ENCODE measurements around the gene EXOC4. TPM values are rescaled to one million over a fixed set of nuclear protein-coding genes. Genes with fewer than 3 reads are reported as not detected.

The EXOC4 gene
- total and polyA plus RNA-seq, 2 of the 8 experiments (the other 6 are each of a cell fraction or from before 2014, with no cell fraction given) = 27.0 to 67.3 TPM

DNA sequence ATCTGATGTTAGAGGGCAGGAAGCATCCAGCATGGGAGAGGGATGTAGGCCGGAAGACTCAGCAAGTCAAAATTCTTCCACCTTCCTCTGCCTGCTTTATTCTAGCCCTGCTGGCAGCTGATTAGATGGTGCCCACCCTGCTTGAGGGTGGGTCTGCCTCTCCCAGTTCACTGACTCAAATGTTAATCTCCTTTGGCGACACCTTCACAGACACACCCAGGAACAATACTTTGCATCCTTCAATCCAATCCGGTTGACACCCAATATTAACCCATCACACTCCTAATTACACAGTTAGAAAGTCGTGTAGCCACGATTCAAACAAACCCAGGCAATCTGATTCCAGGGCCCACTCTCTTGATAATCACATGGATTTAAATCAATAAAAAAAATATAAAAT is 440.4 kb downstream of the EXOC4 start (continued):
- TF ChIP-seq YY1 (IDR thresholded peaks at IDR 0.05; ENCODE audit: low read depth, low read length) = no peak

DNA sequence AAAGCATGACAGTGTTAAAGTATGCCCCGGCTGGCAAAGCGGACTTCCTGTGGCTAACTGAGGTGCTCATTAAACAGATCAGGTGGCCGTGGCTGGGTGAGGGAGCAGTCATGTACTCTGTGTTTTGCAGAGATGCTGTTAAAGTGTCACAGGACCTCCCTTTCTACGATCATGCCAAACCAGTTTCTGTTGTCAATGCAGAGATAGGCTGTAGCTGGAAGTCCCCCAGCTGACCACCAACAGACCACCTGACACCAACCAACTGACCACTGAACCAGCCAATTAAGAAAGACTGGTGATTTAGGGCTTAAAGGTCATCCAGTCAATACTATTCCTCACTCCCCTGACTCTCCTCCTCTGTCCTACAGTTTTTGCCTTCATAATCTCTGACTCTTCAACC is 443.2 kb downstream of the EXOC4 start:
- Histone ChIP-seq H3K9ac (replicated peaks in 1 of 4; ENCODE audit: extremely low read depth in 1 of 4, low read depth in 3 of 4, low read length in 3 of 4) (no peak overlapping the region), H4K91ac (replicated peaks; ENCODE audit: insufficient read length, low read length) (no peak overlapping the region), H4K20me1 (replicated peaks in 1 of 2; ENCODE audit: control insufficient read depth in 1 of 2, insufficient read depth in 2 of 2, low read length in 2 of 2) (no peaks in the 10 kb centered on the region), H3K79me1 (ENCODE audit: low read depth, low read length) (no peaks in the 10 kb centered on the region), H3K27me3 (replicated peaks in 1 of 4; ENCODE audit: control insufficient read depth in 3 of 4, extremely low read depth in 1 of 4, insufficient read depth in 3 of 4, low read length in 3 of 4) (no peaks in the 10 kb centered on the region), H2AFZ (ENCODE audit: low read length) (no peak overlapping the region), H2BK5ac (ENCODE audit: low read depth, low read length) (no peak overlapping the region), H3K23me2 (ENCODE audit: low read depth, low read length) (no peaks in the 10 kb centered on the region), H3K56ac (replicated peaks; ENCODE audit: insufficient read length, low read depth, low read length) (no peak overlapping the region), H3K27ac (ENCODE audit: low read depth, low read length) (no peak overlapping the region), H3K4ac (replicated peaks; ENCODE audit: insufficient read length, low read depth, low read length) (no peak overlapping the region), H2BK20ac (ENCODE audit: low read length) (no peak overlapping the region), H2BK120ac (replicated peaks; ENCODE audit: low read depth, low read length) (no peak overlapping the region), H3K79me2 (ENCODE audit: control insufficient read depth in 1 of 2, insufficient read depth in 2 of 2, low read length in 2 of 2) (no peaks in the 10 kb centered on the region), H4K8ac (ENCODE audit: extremely low read depth, insufficient read depth, low read length) (no peak overlapping the region), H3K14ac (ENCODE audit: insufficient read length) (no peak overlapping the region), H3K4me2 (ENCODE audit: insufficient read depth in 1 of 2, low read depth in 2 of 2, low read length in 2 of 2) (no peak overlapping the region), H2BK15ac (ENCODE audit: low read length) (no peak overlapping the region), H3K4me3 (ENCODE audit: extremely low read depth in 1 of 4, insufficient read depth in 2 of 4, low read depth in 3 of 4, low read length in 4 of 4) (no peak overlapping the region), H3K9me3 (ENCODE audit: insufficient read depth in 2 of 2, low read depth in 1 of 2, low read length in 1 of 2) (no peaks in the 10 kb centered on the region), H2BK12ac (ENCODE audit: low read depth, low read length) (no peak overlapping the region), H3K23ac (ENCODE audit: insufficient read length) (no peak overlapping the region), H4K5ac (ENCODE audit: insufficient read length, low read depth, low read length) (no peak overlapping the region), H3K18ac (ENCODE audit: extremely low read depth, low read length) (no peak overlapping the region), H3K36me3 (ENCODE audit: control insufficient read depth in 2 of 4, insufficient read depth in 4 of 4, low read length in 3 of 4) (no peaks in the 10 kb centered on the region), H2AK5ac (ENCODE audit: low read depth, low read length) (no peak overlapping the region), H3K4me1 (replicated peaks in 1 of 4; ENCODE audit: control insufficient read depth in 3 of 4, insufficient read depth in 4 of 4, low read length in 3 of 4) (peaks cover 0 to 4% (median 0%) of the 10 kb centered on the region in 4 experiments; a peak in 1 of 7 replicates)
- ChIA-PET CTCF (ENCODE audit: partially characterized antibody) (no interaction called here), POLR2A (ENCODE audit: partially characterized antibody) (no interaction called here)
- WGBS, 2 experiments (ENCODE audit: extremely low coverage in 1 of 2, insufficient coverage in 1 of 2, insufficient read length in 1 of 2, insufficient replicate concordance in 2 of 2, low coverage in 1 of 2, low lambda C conversion rate in 2 of 2, missing lambda C conversion rate in 1 of 2) = 91% methylated on average over 4 of the region's 4 CpGs; no CpG with 5 or more reads in 1 of the 2 experiments
- FAIRE-seq = no peak
- no peak for DNase-seq (ENCODE audit: low read depth in 1 of 2, low spot score in 2 of 2)
- TF ChIP-seq CREB1 (IDR thresholded peaks at IDR 0.05) (no peak), NRF1 (IDR thresholded peaks at IDR 0.05; ENCODE audit: low read depth, low read length) (no peak), POLR2A (IDR thresholded peaks at IDR 0.05; ENCODE audit: control extremely low read depth in 1 of 2, low read depth in 2 of 2, low read length in 2 of 2) (no peak), CEBPB (IDR thresholded peaks at IDR 0.05; ENCODE audit: low read depth, low read length) (no peak), POLR2AphosphoS5 (IDR thresholded peaks at IDR 0.05; ENCODE audit: low read depth, low read length) (no peak), TAF7 (optimal IDR thresholded peaks at IDR 0.05; ENCODE audit: borderline replicate concordance, low read depth, low read length) (no peak), CTBP2 (IDR thresholded peaks at IDR 0.05; ENCODE audit: borderline replicate concordance, insufficient read depth, insufficient read length, low read length) (no peak), HDAC2 (IDR thresholded peaks at IDR 0.05; ENCODE audit: borderline replicate concordance in 1 of 2, low read depth in 2 of 2, low read length in 2 of 2) (no peak), GTF2F1 (IDR thresholded peaks at IDR 0.05; ENCODE audit: borderline replicate concordance, low read depth, low read length) (no peak), SRF (IDR thresholded peaks at IDR 0.05; ENCODE audit: low read depth, low read length) (no peak), CHD1 (IDR thresholded peaks at IDR 0.05; ENCODE audit: low read depth, low read length) (no peak), CBX5 (IDR thresholded peaks at IDR 0.05; ENCODE audit: low read depth, low read length) (no peak), ZNF274 (IDR thresholded peaks at IDR 0.05; ENCODE audit: borderline replicate concordance, extremely low read depth, low read length) (no peak), ASH2L (IDR thresholded peaks at IDR 0.05; ENCODE audit: low read length) (no peak)
